IPS DF 19.7 (cell line): ENCODE measurements around the gene SENP3.

Source experiments
- DNase-seq: peaks from one replicate; pipeline ENCODE4 v3.0.0-alpha.2; 2013; ENCODE audit warnings: low read depth, low spot score

SENP3 gene

GRCh38 chr17:7576432-7576937 is 14.8 kb downstream of the SENP3 start:
- DNase-seq: no peak

- DNase-seq: no peak
These were observed 15.8 kb downstream of the SENP3 start for GRCh38 chr17:7577327-7578199.

GRCh38 chr17:7579001-7579833 is 17.5 kb downstream of the SENP3 start, which contains the start of gene CD68:
Gene CD68, plus strand, starts transcription at chr17:7579638. Its CDS starts 40 bp downstream, at chr17:7579678.
- no peak for DNase-seq

- no peak for DNase-seq
These were observed 18.3 kb downstream of the SENP3 start for GRCh38 chr17:7579834-7580603.

- no peak for DNase-seq
These were observed 19.2 kb downstream of the SENP3 start for GRCh38 chr17:7580604-7581575.

GRCh38 chr17:7582396-7583252 is 20.9 kb downstream of the SENP3 start:
- DNase-seq: no peak

GRCh38 chr17:7583253-7584109 is 21.8 kb downstream of the SENP3 start, which contains the start of gene MPDU1:
Gene MPDU1, plus strand, starts transcription at chr17:7583852. Its CDS starts 11 bp downstream, at chr17:7583863.
- DNase-seq: peak; percentile 75

- DNase-seq: no peak
These were observed 25.1 kb downstream of the SENP3 start for GRCh38 chr17:7586673-7587419.

- DNase-seq: no peak
These were observed 25.9 kb downstream of the SENP3 start for GRCh38 chr17:7587420-7588151.

GRCh38 chr17:7588553-7589203 is 27.0 kb downstream of the SENP3 start:
- no peak for DNase-seq

GRCh38 chr17:7589204-7589868 is 27.6 kb downstream of the SENP3 start:
- DNase-seq: no peak

- no peak for DNase-seq
These were observed 28.4 kb downstream of the SENP3 start, which contains the start of gene SOX15 for GRCh38 chr17:7589891-7590691. Gene SOX15, minus strand, starts transcription at chr17:7590094. Its CDS starts 418 bp downstream, at chr17:7589676.

GRCh38 chr17:7590743-7591142 is 29.0 kb downstream of the SENP3 start:
- peak; percentile 78 for DNase-seq

- no peak for DNase-seq
These were observed 29.9 kb downstream of the SENP3 start for GRCh38 chr17:7591596-7591995.
